Measurements from ENCODE around the gene PDE9A. TPM values are rescaled to one million over a fixed set of nuclear protein-coding genes. Genes with fewer than 3 reads are reported as not detected.

PDE9A gene
- total RNA-seq, 6 experiments from 2014 or later, result not detected

- Mint-ChIP-seq H3K27ac (no peak overlapping the region), H3K4me3 (no peak overlapping the region), H3K27me3 (ENCODE audit: insufficient read depth) (peaks cover 2% of the 10 kb centered on the region), H3K4me1 (ENCODE audit: low read depth) (no peaks in the 10 kb centered on the region), H3K9me3 (peaks cover 42% of the 10 kb centered on the region), H3K36me3 (ENCODE audit: low read depth) (no peaks in the 10 kb centered on the region)
- DNase-seq, result no peak
- TF ChIP-seq CTCF (IDR thresholded peaks at IDR 0.05), result no peak
These were observed 33.6 kb upstream of the PDE9A start for GRCh38 chr21:42619841-42620240.

DNA sequence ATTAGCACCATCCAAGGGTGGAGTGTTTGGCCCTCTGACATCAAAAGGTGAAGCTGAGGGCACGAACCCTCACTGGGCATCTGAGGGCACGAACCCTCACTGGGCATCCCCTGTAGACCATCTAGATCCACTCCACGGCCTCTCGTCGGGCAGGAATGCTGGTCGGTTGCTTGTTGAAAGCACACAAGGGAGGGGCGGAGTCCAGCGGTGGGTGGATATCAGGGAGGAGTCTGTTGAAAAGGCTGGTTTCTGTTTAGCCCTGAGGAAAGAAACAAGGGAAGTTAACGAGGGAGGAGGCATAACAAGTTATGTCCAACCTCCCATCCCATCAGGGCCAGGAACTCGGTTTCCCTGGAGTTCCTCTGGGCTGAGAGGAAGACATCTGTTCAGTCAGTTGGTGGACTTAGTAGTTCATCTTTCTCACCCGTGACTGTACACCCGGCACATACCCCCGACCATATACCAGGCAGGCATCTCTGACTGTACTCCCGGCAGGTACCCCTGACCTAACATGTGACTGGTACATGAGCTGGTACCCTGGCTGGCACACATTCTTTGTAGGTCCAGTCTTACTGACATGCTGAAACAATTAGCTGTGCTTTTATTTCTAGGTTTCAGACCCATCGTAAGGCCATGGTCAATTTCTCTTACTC, 32.1 kb upstream of the PDE9A start:
- no peak for DNase-seq
- Mint-ChIP-seq H3K9me3 (peaks cover 46% of the 10 kb centered on the region), H3K36me3 (ENCODE audit: low read depth) (no peaks in the 10 kb centered on the region), H3K4me3 (0 out of 2 replicates have a peak overlapping the region, but pooled peaks have one; percentile 30), H3K4me1 (ENCODE audit: low read depth) (no peaks in the 10 kb centered on the region), H3K27me3 (ENCODE audit: insufficient read depth) (peaks cover 2% of the 10 kb centered on the region), H3K27ac (no peak overlapping the region)
- TF ChIP-seq CTCF (IDR thresholded peaks at IDR 0.05), result no peak

DNA sequence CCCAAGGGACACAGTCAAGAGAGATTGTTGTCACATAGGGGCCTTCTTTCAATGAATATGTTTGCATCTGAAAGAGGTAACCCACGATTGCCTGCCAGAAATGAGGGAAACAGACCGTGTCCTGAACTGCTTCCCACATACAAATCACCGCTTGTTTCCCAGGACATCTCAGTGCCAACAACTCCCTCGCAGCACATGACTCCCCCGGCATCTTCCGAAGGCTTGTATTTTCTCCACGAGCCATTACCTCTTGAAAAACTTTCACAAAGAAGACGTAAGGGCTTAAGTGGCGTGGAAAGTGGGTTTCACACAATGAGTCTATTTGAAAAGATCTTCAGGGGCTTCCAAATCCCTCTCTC, 31.6 kb upstream of the PDE9A start:
- no peak for DNase-seq
- Mint-ChIP-seq H3K36me3 (ENCODE audit: low read depth) (no peaks in the 10 kb centered on the region), H3K4me1 (ENCODE audit: low read depth) (no peaks in the 10 kb centered on the region), H3K4me3 (no peak overlapping the region), H3K27ac (no peak overlapping the region), H3K27me3 (ENCODE audit: insufficient read depth) (peaks cover 2% of the 10 kb centered on the region), H3K9me3 (peaks cover 51% of the 10 kb centered on the region)
- no peak for TF ChIP-seq CTCF (IDR thresholded peaks at IDR 0.05)

DNA sequence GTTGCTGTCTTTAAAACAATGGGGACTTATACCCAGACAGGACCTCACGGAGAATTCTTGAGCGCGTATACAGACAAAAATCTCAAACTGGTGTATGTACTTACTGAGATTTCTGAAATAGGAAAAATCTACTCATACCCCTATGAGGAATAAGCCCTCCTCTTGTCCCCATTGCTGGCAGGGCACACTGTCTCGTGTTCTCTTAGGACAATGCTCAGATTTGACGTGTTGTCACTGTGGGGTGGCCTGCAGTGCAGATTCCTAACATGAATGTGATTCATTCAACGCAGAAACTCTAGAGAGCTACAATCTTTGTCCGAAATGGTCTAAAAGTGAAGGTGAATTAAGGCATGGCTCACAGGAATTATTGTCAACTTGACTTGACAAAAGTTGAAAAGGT, 31.1 kb upstream of the PDE9A start:
- Mint-ChIP-seq H3K4me3 (no peak overlapping the region), H3K36me3 (ENCODE audit: low read depth) (no peaks in the 10 kb centered on the region), H3K27me3 (ENCODE audit: insufficient read depth) (peaks cover 2% of the 10 kb centered on the region), H3K9me3 (peaks cover 53% of the 10 kb centered on the region), H3K4me1 (ENCODE audit: low read depth) (no peaks in the 10 kb centered on the region), H3K27ac (no peak overlapping the region)
- no peak for DNase-seq
- TF ChIP-seq CTCF (IDR thresholded peaks at IDR 0.05), result no peak

DNA sequence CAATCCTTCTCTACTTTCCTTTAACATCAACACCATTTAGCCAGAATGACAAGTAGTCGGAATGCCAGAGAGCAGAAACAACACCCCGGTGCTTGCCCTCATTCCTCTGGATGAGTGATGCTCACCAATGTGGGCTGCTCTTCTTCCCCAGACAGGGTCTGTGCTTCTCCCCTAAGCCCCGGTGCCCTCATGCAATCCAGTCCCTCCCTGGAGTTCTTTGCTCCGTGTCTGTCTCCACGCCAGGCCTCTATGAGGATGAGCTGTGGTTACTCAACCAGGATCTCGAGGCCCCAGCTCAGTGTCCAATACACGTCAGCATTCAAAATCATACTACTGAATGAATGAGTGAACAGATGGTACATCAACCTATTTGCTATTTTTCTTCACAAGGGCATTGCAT, 29.7 kb upstream of the PDE9A start:
- Mint-ChIP-seq H3K4me1 (ENCODE audit: low read depth) (no peaks in the 10 kb centered on the region), H3K9me3 (peaks cover 43% of the 10 kb centered on the region), H3K27me3 (ENCODE audit: insufficient read depth) (peaks cover 2% of the 10 kb centered on the region), H3K4me3 (no peak overlapping the region), H3K27ac (no peak overlapping the region), H3K36me3 (ENCODE audit: low read depth) (no peaks in the 10 kb centered on the region)
- no peak for TF ChIP-seq CTCF (IDR thresholded peaks at IDR 0.05)
- DNase-seq, result no peak
